HS-27A (cell line): ENCODE measurements around the gene HNF4A.
A peak's percentile ranks its signal among the peaks of the same experiment; 100 is the strongest.
"Not testable (repeated sequence)": the region's sequence is repeated elsewhere in the genome, so short reads cannot be mapped to it uniquely, and the experiment has no call there.

ENCODE experiments used
- DNase-seq: peaks from one replicate; pipeline ENCODE4 v3.0.0-alpha.2; 2012; ENCODE audit warnings: low read depth, missing footprints

The HNF4A gene

DNA sequence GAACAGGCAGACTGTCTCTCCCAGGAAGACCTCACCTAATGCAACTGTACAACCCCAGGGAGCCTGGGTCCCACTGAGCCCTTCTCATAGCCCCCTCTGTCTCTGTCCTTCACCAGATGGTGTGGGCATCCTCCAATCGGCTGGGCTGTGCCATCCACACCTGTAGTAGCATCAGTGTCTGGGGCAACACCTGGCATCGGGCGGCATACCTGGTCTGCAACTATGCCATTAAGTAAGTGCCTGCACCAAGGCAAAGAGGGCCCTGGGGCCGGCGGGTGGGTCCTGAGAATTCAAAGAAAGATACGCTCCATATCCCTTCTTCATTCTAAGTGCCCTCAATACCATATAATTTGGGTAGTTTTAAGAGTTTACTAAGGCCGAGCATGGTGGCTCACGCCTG, 10.4 kb upstream of the HNF4A start:
- no peak for DNase-seq

DNA sequence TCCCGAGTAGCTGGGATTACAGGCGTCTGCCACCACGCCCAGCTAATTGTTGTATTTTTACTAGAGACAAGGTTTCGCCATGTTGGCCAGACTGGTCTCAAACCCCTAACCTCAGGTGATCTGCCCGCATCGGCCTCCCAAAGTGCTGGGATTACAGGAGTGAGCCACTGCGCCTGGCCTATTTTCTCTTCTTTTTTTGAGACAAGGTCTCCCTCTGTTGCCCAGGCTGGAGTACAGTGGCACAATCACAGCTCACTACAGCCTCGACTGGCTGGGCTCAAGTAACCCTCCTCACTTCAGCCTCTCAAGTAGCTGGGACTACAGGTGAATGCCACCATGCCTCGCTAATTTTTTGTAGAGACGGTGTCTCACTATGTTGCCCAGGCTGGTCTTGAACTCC, 9.6 kb upstream of the HNF4A start:
- DNase-seq, result not testable (repeated sequence)

DNA sequence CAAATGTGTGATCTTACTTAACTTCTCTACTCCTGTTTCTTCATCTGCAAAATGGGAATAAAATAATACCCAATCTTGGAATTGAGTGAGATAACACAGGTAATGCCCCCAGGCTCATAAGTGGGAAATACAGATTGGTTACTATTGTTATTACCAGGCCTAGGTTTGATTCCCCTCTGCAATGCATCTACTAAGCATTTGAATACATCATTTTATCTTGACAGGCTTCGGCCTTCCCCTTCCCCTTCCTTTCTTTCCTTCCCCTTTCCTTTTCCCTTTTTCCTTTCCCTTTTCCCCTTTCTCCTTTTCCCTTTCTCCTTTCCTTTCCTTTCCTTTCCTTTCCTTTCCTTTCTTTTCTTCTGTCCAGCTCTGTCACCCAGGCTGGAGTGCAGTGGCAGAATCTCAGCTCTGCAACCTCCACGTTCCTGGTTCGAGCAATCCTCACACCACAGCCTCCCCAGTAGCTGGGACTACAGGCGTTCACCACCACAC, 7.3 kb upstream of the HNF4A start:
- DNase-seq, result no peak

DNA sequence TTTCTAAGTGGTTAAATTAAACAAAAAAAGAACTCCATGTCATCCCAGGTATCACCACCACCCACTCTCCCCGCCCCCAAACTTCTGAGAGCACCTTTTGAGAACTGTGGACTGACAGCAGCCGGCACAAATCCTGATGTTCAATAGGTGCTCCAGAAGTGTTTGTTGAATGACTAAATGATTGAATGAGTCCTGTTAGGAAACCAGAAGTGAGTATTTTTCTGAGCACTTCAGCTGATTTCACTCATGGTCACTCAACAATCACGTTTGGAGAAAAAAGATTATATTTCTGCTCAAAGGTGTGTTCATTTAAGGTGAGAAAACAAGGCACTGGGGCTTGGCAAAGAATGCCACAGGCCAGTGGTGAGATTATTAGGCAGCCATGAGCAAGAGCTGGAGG, 6.2 kb upstream of the HNF4A start:
- DNase-seq, result no peak

DNA sequence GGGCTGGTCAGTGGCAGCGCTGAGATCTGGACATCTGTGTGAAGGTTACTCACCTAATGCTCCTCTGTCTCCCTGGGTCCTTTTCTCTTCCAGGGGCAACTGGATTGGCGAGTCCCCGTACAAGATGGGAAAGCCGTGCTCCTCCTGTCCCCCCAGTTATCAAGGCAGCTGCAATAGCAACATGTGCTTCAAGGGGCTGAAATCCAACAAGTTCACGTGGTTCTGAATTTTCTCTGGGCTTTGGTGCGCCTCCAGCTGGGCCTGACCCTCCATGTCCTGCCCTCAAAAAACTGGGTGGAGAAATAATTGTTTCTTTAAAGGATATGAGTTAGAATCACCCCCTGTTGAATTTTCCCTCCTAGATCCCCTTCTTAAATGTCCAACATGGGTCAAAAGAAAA, 4.9 kb upstream of the HNF4A start:
- no peak for DNase-seq

DNA sequence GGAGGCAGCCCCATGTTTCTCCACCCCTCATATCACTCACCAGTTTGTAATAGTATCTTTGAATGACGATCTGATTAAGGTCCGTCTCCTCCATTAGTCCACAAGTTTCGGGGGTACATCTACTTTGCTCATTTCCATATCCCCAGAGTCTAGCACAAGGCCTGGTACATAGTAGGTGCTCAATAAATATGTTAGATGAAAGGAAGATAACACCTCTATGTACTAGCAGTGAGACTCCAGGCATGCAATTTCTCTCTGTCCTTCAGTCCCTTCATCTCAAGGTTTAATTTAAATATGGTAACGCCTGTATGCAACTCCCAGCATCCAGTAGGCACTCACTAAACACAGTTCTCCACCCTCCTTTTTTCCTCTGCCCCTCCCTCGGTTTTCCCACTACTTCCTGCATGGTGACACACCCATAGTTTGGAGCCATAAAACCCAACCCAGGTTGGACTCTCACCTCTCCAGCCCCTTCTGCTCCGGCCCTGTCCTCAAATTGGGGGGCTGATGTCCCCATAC, 461 bp upstream of the HNF4A start:
- DNase-seq, result no peak

DNA sequence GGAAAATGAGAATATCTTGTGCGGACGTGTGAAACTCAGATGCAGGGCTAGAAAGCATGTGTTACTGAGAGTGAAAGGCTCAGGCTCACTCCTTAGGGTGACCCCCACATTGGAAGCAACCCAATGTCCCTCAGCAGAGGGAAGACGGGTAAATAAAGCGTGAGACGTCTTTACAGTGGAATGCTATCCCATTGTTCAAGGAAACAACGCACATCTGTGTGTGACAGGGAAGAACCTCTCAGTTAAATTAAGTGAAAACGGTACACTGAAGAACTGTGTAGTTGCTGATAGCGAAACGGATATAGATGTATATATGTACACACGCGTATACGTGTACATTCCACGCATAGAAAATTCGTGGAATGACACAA, 839 bp downstream of the HNF4A start:
- no peak for DNase-seq

DNA sequence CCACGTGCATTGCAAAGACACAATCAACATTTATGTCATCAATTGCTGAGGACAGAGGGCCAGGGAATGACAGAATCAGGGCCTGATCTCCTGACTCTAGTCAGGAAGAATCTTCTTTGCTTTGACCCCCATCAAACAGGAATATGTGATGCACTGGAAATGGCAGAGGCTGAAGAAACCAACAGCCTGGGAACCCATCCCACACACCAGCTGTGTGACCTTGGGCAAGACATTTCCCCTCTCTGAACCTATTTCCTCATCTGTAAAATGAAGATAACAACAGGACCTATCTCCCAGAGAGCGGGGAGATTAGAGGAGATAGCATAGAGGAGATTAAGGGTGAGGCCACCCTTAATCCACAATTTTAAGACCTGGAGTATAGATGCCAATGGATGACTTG, 1.5 kb downstream of the HNF4A start:
- DNase-seq, result no peak

DNA sequence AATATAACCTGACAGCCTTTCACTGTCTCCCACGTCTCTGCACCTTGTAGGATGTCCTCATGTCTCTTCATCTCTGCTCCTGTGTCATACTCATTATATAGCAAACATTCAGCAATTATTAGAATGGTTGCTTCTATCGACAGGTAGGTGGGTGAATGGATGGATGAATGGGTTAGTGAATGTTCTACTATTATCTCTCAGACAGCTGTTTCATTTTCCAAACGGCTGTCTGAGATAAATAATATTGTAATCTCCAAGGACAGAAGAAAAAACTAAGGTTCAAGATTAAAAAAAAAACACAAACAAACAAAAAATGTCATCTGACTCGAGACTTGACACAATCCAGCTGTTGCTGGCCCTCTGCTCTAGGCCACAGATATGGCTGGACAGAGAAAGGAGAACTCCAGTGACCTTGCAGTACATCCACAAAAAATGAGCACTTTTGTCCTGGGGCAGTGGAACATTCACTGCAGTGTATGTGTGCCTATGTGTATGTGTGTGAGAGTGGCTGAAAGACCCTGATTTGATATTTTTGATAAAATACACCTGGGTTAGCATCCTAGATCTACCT, 2.1 kb downstream of the HNF4A start:
- DNase-seq, result no peak

DNA sequence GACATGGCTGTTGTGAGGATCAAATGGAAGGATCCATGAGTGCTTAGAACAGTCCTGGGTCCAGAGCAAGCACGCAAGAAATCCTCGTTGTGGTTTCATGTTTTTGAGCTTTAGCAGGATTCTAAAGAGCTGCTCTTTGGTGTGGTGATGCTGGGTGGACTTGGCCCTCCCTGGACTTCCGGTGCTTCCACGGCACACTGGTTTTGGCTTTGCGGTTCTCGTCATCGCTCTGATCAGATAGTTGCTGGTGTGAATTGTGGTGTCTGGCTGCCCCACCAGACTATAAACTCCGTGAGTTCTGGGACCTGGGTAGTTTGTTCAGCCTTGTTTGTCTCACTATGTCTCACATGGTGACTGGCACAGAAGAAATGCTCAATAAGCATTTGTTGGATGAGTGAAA, 3.3 kb downstream of the HNF4A start:
- DNase-seq, result no peak

DNA sequence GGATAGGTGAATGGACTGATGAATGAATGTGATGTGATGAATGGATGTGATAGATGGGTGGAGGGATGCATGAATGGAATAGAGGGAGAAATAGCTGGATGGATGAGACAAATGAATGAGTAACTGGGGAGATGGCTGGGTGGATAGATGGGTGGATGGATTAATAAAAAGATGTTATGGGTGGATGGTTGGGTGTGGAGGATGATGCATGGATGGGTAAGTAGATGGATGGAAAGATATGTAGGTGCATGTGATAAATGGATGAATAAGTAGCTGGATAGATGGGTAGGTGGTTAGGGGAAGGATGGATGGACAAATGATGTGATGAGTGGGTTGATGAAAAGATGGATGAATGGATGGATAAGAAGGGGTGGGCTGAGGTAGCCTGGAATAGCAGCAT, 4.7 kb downstream of the HNF4A start:
- DNase-seq, result no peak

DNA sequence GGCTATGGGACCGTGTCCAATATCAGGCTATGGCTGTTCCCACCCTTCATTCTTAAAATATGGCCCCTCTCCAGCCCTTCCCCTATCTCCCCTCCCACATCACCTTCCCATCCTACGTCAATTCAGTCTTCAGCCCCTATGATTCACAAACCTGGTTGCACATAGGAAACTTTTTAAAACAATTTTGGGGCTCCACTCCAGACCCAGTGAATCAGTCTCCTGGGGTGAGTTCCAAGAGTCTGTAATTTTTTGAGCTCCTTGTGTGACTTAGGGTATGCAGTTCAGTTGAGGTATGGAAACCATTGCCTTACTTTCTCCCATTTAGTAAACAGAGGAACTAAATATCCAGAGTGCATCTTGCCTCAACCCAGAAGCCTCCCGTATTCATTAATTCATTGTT, 5.5 kb downstream of the HNF4A start:
- DNase-seq, result no peak

DNA sequence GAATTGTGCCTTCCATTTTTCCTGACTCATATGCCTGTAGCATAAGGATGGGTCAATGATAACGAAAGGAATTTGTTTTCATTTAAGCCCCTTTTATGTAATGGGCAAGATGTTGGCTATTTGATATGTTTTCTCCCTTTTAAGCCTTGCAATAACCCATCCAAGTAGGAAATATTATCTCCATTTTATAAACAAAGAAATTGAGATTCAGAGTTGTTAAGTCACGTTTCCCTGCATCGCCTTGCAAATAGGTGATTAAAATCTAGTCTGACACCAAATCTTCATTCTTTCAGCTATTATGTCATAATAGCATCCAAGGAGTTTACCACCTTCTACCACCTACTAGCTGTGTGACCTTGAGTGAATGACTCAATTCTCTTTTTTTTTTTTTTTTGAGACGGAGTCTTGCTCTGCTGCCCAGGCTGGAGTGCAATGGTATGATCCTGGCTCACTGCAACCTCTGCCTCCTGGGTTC, 7.0 kb downstream of the HNF4A start:
- no peak for DNase-seq

DNA sequence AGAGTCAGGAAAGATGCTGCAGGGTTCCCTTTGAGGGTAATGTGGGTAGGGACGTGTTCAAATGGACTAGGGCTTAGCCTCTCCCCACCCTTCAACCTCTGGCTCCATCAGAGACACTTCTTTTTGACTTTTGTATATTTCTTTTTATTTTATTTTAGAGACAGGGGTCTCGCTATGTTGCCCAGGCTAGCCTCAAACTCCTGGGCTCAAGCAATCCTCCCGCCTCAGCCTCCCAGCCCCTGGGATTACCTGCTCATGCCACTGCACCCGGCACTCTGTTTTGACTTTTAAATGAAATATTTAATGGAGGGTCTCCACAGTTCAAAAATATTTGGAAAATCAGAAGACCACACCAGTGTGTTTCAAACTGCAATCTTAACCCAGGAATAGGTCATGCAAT, 8.6 kb downstream of the HNF4A start:
- no peak for DNase-seq

DNA sequence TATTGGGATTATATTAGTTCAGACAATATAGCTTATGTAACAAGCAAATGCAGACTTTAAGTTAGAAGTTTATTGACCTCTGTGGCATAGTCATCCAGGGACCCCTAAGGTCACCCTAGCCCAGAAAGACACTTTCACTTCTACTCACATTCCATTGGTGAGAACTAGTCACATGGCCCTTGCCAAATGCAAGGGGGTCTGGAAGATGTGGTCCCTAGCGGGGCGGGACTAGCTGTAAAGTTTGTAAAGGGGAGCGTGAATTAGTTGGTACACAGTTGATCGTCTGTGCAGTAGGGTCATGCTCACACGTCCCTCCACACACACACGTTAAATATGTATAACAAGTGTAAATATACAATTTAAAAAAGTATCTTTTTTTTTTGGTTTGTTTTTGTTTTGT, 9.3 kb downstream of the HNF4A start:
- DNase-seq, result no peak

DNA sequence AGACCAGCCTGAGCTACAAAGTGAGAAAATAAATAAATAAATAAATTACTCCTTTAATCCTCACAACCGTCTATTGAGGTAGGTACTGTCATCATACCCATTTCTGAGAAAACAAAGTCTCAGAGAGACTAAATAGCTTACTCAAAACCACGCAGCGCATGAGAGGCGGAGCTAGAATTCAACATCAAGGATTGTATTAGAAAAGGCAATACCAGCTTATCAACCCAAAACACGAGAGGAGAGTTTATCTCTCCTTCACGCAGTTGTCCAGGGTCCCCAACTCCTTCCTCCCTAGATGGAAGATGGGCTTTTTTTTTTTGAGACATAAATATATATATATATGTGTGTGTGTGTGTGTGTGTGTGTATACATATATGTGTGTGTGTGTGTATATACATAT, 12.2 kb downstream of the HNF4A start:
- DNase-seq, result no peak

DNA sequence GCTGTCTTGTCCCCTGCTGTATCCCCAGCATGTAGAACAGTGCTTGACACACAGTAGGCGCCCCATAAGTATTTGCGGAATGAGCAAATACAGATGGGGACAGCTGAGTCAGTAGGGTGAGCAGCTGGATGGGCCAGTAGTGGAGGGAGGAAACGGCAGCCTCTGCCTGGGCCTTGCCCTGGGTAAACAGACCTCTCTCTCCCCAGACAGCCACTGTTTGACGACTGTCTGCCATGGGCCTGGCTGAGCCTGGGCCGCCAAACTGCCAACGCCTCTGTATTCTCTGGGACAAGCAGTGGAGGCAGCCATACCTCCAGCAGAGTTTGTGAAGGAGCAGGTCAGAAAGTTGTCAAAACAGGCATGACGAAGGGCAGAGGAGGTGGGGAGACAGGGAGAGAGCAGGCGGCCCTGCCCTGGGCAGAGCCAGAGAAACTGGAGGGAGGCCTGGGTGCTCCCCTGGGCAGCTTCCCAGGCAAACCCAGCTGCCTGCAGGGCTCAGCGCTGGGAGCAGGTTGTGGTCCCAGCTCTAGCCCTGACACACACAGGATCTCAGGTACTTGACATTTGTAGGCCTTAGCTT, 15.2 kb downstream of the HNF4A start:
- no peak for DNase-seq

DNA sequence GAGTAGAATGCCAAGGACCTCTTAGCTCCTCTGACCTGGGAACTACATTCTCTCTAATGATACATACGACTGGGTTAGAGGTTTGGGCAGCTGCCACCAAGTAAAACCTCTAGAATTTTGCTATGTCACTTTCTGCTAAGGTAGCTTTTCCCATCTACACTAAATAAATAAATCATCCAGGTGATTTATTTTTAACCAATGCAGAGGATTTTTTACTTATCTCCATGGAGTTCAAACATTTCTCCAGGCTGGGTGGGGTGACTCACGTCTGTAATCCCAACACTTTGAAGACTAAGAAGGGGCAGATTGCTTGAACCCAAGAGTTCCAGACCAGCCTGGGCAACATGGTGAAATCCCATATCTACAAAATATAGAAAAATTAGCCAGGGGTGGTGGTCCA, 27.1 kb downstream of the HNF4A start:
- no peak for DNase-seq

DNA sequence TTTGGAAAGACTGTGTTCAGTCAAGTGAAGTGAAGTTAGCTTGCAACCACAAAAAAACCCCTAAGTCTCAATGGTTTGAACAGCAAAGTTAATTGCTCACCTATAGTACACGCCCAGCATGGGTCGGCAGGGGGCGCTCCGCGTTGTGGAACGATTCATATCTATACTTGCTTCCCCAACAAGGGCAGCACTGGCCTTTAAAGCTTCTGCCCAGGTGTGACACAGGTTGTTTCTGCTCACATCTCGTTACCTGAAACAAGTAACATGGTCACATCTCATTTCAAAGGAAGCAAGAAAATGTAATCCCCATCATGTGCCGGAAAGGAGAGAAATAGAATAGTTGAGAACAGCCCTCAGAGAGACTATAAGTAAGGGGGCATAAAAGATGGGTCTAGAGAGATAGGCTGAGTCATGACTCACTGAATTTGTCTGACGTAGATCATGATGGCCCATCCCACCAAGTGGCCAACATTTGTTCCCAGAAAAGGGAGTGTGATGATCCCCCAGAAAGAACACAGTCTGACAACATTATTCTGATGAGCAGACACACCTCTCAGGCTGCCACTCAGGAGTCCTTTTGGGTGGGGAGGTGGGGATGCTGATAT, 29.0 kb downstream of the HNF4A start:
- DNase-seq, result peak; percentile 50

DNA sequence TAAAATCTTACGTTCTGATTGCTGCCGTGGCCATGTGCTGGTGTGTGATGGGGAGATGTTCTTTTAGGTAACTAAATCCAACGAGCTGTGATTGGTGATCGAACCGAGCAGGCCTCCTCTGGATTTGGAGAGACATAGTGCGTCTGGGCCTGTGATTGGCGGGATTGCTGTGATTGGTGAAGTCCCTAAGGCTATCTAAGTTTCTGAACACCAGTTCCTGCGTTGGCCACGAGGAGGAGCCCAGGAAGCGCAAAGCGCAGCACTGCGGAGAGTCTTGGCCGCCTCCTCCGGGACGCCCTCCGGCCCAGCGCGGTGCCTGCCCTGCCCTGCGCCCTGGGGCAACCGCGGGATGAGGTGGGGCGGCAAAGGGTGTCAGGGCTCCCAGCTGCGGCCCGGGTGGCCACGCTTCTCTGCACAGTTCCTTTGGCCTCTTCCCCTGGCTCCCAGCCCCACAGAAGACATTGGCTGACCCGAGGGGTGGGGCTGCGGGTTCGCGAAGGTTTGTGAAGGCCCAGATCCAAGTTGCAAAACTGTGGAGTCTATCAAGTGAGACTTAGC, 33.0 kb downstream of the HNF4A start:
- DNase-seq, result peak; percentile 66

DNA sequence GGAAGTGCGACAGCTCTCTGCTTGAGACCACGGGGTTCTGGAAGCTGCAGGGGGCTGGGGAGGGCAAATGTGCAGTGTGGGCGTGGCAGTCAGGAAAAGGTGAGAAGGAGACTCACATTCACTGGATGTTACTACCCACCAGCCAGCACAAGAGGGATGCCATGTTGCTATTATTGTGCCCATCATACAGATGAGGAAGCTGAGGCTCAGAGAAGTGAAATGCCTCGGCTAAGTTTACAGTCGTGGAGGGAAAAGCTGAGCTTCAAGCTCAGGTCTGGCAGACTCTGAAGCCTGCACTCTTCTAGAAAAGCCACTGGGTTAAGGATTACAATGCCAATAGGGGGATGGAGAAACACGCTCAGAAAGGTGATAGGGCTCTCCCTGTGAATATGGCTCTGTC, 34.4 kb downstream of the HNF4A start:
- no peak for DNase-seq

DNA sequence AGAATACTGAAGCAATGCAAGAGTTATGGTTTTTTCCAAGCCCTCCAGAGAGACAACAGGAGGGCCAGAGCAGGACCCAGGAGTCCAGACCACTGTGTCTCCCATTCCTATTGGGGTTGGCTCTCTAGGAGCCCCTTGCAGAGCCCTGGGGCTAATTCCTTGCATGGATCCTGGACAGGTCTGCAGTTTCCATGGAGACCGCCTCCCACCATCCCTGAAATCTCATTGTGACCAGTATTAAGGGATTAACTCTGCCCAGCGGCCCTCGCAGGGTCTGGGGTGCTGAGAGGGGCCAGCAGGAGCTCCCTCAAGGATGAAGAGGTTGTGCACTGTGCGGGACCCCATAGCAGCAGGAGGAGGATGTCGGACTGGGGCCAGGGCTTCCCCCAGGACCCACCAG, 34.8 kb downstream of the HNF4A start:
- no peak for DNase-seq

DNA sequence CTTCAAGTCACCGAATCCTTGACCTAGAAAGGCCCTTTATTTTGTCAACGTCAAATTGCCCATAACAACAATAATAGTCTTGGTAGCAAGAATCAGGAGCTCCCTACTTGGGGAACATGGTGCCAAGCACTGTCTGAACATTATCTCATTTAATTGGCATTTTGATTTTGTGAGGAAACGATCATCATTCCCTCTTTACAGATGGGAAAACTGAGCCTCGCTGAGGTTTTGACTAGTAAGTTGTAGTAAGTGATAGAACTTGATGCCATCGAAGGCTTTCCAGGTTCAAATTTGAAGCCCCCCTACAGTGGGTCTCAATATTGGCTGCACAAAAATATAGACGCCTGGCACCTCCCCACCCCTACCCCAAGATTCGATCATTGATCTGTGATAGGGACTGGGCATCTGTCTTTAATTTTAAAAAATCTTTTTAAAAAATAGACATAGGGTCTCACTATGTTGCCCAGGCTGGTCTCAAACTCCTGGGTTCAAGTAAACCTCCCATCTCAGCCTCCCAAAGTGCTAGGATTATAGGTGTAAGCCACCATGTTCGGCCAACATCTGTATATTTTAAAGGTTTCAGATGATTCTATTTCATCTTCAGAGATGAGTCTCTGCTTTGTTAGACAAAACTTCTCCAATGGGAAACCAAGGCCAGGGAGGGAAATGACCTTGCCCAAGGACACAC, 36.7 kb downstream of the HNF4A start:
- no peak for DNase-seq
